Measurements from ENCODE around the gene TMEM175.
"Not testable (repeated sequence)": the region's sequence is repeated elsewhere in the genome, so short reads cannot be mapped to it uniquely, and the experiment has no call there.

The TMEM175 gene

DNA sequence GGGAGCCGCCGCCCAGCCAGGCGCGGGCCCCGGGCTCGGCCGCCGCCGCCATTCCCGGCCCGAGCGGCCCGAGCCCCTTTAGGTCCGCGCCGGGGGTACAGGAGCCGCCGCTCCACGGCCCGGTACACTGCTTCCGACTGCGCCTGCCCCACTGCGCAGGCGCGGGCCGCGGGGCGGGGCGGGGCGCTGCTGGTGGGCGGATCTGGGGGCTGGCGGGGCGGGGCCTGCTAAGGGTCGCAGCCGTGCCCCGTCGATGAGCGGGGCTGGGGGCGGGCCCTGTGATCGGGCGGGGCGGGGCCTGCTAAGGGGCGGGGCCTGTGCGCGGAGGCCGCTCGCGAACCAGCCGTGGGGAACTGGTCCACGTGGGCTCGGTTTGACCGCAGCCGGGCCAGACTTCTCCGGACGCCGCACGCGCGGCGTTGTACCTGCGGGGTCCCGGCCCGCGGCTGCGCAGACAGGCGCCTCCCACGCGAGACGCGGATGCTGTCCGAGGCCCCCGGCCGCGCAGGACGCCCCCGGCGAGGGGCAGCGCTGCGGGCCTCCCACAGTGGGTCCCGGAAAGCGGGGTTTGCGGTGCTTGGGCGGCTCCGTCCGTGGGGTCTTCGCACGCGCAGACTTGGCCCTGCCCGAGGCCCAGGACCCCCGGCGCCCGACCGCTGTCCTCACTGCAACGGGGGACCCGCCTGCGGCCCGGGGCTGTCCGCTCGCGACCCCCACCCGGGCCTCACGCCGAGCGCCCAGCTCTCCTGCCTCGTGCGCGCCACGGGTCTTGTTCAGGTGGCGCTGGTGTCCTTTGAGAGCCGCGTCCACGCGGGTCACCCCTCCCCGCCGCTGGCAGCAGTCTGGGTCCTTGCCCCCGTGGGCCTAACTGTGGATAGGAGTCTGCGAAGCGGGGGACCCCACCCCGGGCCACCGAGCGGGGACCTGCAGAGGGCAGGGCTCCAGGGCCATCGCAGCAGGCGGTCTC is 41.5 kb downstream of the TMEM175 start, which contains the start of gene DGKQ:
Gene DGKQ (minus strand): TSS at position 139 of the 967 bp plus-strand sequence. CDS start 87 bp downstream, at position 52.
- DNase-seq = peak; percentile 93

GRCh38 chr4:974668-975067 is 42.4 kb downstream of the TMEM175 start:
- DNase-seq = no peak

- DNase-seq = not testable (repeated sequence)
These were observed 43.8 kb downstream of the TMEM175 start for GRCh38 chr4:976016-976415.

- DNase-seq = no peak
These were observed 46.9 kb downstream of the TMEM175 start for GRCh38 chr4:978957-979701.

DNA sequence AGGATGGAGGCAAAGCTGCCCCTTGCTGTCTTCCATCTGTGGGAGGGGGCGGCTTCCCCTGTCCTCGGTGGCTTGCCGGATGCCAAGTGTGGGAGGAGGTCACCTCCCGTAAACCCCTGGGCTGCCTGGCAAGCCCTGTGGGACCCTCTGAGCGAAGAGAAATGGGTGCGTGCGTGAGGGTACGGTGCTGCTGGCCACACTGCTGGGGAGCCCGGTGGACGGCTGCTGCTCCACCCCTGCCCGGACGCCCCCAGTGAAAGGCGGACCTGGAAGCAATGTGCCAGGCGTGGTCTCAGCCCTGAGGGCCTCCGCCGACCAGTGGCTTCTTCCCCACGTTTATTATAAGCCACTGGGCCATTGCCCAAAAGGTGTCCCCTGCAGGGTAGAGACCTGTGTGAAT is 50.0 kb downstream of the TMEM175 start:
- no peak for DNase-seq

DNA sequence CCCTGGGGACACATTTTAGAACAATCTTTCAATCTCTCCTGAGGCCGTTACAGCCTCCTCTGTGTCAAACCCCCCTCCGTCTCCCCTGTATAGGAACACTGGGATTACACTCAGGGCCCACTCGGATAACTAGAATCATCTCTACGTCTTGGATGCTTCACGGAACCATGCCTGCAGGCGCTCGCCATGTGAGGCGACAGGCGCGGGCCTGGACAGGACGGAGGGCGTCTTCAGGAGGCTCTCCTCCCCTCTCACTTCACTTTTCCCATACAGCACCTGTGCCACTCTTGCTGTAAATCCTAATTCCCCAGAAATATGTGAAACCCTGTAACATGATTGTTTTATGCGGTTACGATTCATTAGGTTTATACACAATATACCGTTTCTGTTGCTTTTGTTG is 50.6 kb downstream of the TMEM175 start:
- no peak for DNase-seq

GRCh38 chr4:984336-985054 is 52.2 kb downstream of the TMEM175 start:
- no peak for DNase-seq

DNA sequence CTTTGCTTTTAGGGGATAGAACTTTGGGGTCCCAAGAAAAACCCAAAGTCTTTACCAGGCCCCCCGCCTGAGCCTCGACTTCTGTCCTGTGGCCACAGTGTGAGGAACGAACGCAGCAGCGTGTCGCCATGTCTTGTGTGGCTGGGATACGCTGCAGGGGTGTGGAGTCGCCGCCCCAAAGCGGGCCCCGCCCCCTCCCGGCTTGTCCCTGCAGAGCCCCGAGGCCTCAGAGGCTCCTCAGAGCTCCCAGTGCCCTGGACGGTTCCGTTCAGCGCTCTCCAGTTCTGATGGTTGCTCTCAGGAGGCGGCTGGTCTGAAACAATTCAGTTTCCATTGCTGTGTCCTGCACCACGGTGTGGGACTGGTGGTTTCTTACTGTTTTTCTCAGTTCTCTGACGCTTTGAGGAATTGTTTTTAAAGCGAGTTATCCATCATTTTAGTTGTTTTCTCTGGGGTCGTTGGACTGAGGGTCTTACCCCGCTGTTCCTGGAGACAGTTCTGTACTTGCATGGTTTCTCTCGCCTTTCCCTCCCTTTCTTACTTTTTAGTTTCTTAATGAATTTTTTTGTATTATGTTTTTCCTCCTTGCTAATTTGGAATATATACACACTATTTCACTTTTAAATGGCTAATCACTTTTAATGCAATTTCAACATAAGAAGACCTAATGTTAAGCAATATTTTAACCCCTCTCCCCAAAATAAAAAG is 53.0 kb downstream of the TMEM175 start:
- peak; percentile 72 for DNase-seq

- no peak for DNase-seq
These were observed 54.2 kb downstream of the TMEM175 start for GRCh38 chr4:986428-986878.

GRCh38 chr4:986879-987623 is 54.8 kb downstream of the TMEM175 start, which contains the start of gene IDUA:
Gene IDUA, plus strand, starts transcription at chr4:987044. Its CDS starts 41 bp downstream, at chr4:987085.
- DNase-seq = peak; percentile 86

GRCh38 chr4:987624-988513 is 55.6 kb downstream of the TMEM175 start:
- DNase-seq = no peak

- DNase-seq = no peak
These were observed 56.8 kb downstream of the TMEM175 start for GRCh38 chr4:988726-989721.

DNA sequence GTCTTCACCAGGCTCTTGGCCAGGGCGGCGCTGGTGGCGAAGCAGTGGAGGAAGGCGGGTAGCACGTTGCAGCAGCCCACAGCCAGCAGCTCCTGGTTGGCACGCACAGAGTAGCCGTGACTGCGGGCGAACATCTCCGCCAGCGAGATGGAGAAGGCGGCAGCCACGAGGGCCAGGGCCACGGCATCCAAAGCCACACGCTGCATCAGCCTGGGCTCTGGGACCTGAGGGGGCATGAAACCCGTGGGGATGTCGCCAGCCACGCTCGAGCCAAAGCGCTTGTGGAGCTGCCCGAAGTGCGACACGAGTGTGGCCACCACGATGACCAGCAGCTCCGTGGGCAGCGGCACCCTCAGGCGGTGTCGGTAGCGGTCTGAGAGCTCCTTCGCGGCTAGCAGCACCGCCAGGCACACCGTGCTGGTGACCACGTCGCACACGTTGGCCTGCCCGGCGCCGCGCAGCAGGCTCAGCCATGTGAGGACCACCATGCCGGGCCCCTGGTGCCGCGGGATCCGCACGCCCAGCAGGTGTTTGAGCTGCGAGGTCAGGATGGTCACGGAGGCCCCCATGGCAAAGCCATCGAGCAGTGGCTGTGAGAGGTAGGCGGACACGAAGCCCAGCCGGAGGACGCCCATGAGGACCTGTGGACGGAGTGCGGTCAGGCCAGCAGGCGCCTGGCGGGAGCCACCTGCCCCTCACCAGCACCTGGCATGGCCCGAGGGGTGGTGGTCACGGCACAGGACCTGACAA is 57.6 kb downstream of the TMEM175 start:
- DNase-seq = no peak

GRCh38 chr4:990746-991367 is 58.6 kb downstream of the TMEM175 start:
- no peak for DNase-seq

GRCh38 chr4:991451-992296 is 59.4 kb downstream of the TMEM175 start:
- no peak for DNase-seq

DNA sequence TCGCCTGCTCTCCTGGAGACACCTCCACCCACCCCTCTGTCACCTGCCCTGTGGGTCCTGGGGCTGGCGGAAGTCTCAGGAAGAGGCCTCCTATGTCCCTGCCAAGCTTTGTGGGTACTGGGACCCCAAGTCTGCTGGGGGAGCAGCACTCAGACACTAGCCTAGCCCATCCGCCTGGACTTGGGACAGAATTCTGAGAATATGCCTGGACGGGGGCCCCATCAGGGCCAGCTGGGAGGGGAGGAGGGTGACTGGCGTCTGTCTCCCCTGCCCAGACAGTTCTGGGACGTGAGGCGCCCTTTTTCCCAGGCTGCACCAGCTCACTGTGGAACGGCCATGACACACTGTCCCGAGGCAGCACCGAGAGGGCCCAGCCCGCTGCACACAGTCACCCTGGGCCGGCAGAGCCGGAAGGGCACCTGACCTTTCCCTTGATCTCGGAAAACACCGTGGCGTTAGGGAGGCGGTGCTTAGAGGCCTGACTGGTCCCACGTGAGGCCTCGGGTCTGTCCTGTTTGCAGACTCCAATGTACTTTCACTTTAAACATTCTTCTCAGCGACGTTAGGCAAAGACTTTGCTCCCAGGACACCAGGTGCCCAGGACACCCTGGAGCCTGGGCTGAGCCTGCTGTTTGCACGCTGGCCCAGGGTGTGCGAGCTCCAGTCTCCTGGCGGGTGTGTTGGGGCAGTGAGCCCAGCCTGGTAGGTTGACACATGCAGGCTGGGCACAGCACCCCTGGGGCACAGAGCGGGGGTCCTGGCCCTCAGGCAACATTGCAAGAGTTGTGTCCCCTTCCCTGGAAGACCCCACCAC is 60.2 kb downstream of the TMEM175 start:
- no peak for DNase-seq

All from CD4-positive, alpha-beta T cell treated with Interleukin-12 subunit alpha and Interleukin-12 subunit beta, for 1 hour (primary cell).